Ishikawa (cell line): ENCODE measurements around the gene ATF1.

Experiments
- CEBPB ChIP-seq: IDR thresholded peaks from 2 replicates; pipeline ENCODE4 v1.6.1; 2012
- CREB1 ChIP-seq: IDR thresholded peaks from 2 replicates; pipeline ENCODE4 v1.6.1; 2012; ENCODE audit warnings: low read depth
- EGR1 ChIP-seq: IDR thresholded peaks from 2 replicates; pipeline ENCODE4 v1.6.1; 2012
- EP300 ChIP-seq: IDR thresholded peaks from 2 replicates; pipeline ENCODE4 v1.6.1; 2012; ENCODE audit warnings: borderline replicate concordance
- NFIC ChIP-seq: IDR thresholded peaks from 2 replicates; pipeline ENCODE4 v1.6.1; 2012
- RAD21 ChIP-seq: IDR thresholded peaks from 2 replicates; pipeline ENCODE4 v1.6.1; 2012; ENCODE audit warnings: low read depth
- REST ChIP-seq: IDR thresholded peaks from 2 replicates; pipeline ENCODE4 v1.6.1; 2012; ENCODE audit warnings: low read depth, mild to moderate bottlenecking
- TAF1 ChIP-seq: IDR thresholded peaks from 2 replicates; pipeline ENCODE4 v1.6.1; 2012; ENCODE audit warnings: low read depth, mild to moderate bottlenecking
- USF1 ChIP-seq: IDR thresholded peaks from 2 replicates; pipeline ENCODE4 v1.6.1; 2012
- YY1 ChIP-seq: IDR thresholded peaks from 2 replicates; pipeline ENCODE4 v1.6.1; 2012; ENCODE audit warnings: low read depth

- no peak for TF ChIP-seq USF1
- no peak for TF ChIP-seq CREB1
- TF ChIP-seq EGR1: no peak
- no peak for TF ChIP-seq REST
- TF ChIP-seq RAD21: no peak
- no peak for TF ChIP-seq EP300
- TF ChIP-seq CEBPB: no peak
- no peak for TF ChIP-seq TAF1
- TF ChIP-seq NFIC: no peak
- no peak for TF ChIP-seq YY1
Observed at GRCh38 chr12:50824914-50825313, 61.0 kb downstream of the ATF1 start.
